ENCODE data around the gene SCAF1. TPM values are rescaled to one million over a fixed set of nuclear protein-coding genes. Genes with fewer than 3 reads are reported as not detected.

Gene SCAF1
- total RNA-seq, 1 experiment from 2014 or later = 46.8 TPM

GRCh38 chr19:49624967-49625910 lies 16.8 kb upstream of the SCAF1 start:
- Histone ChIP-seq H3K36me3 (ENCODE audit: low read depth, low read length) (peaks cover 31% of the 10 kb centered on the region; the same call in 1 of the 2 replicates), H3K4me3 (ENCODE audit: low read length) (no peak overlapping the region), H3K79me2 (ENCODE audit: low read length) (no peaks in the 10 kb centered on the region), H3K9me2 (replicated peaks; ENCODE audit: low read length) (no peaks in the 10 kb centered on the region), H3K9me3 (ENCODE audit: low read length) (no peaks in the 10 kb centered on the region), H4K20me1 (ENCODE audit: low read length) (0 out of 2 replicates have a peak, but pooled peaks cover under 1% of the 10 kb centered on the region), H3K4me2 (ENCODE audit: low read length) (no peak overlapping the region), H3K9ac (ENCODE audit: low read length) (no peak overlapping the region), H3K4me1 (ENCODE audit: insufficient read depth, low read length) (no peaks in the 10 kb centered on the region), H3F3A (ENCODE audit: low read length, unreplicated experiment) (no peaks in the 10 kb centered on the region), H3K27me3 (ENCODE audit: low read length) (no peaks in the 10 kb centered on the region), H3K27ac (ENCODE audit: low read length) (no peak overlapping the region), H2AFZ (ENCODE audit: low read length) (no peak overlapping the region)
- ChIA-PET POLR2A (ENCODE audit: unreplicated experiment) (no interaction called here), CTCF (no interaction called here)
- no peak for TF ChIP-seq CTCF (conservative IDR thresholded peaks at IDR 0.05; ENCODE audit: low read depth, low read length)
- no peak for TF ChIP-seq EZH2 (IDR thresholded peaks at IDR 0.05; ENCODE audit: low read length, unreplicated experiment)
- no peak for TF ChIP-seq EZH2phosphoT487 (IDR thresholded peaks at IDR 0.05; ENCODE audit: borderline replicate concordance, low read length)
- DNase-seq = no peak
- TSS peak; percentile 13 for BruUV-seq (replicated peaks)
- intact Hi-C loops (cut with micrococcal nuclease) = no loop called here
- no peak; the same call in 1 of the 2 replicates for ATAC-seq

GRCh38 chr19:49626226-49626625 lies 15.8 kb upstream of the SCAF1 start:
- no peak overlapping the region for H3K9ac ChIP-seq (ENCODE audit: low read length)
- POLR2A ChIA-PET (ENCODE audit: unreplicated experiment) = no interaction called here
- H3K4me1 ChIP-seq (ENCODE audit: insufficient read depth, low read length) = no peaks in the 10 kb centered on the region
- DNase-seq = no peak
- H3F3A ChIP-seq (ENCODE audit: low read length, unreplicated experiment) = no peaks in the 10 kb centered on the region
- H2AFZ ChIP-seq (ENCODE audit: low read length) = no peak overlapping the region
- no peaks in the 10 kb centered on the region for H4K20me1 ChIP-seq (ENCODE audit: low read length)
- ATAC-seq = no peak
- H3K9me2 ChIP-seq (replicated peaks; ENCODE audit: low read length) = no peaks in the 10 kb centered on the region
- CTCF ChIA-PET = no interaction called here
- peaks cover 28% of the 10 kb centered on the region; the same call in 1 of the 2 replicates for H3K36me3 ChIP-seq (ENCODE audit: low read depth, low read length)
- no peaks in the 10 kb centered on the region for H3K9me3 ChIP-seq (ENCODE audit: low read length)
- no peak overlapping the region for H3K4me2 ChIP-seq (ENCODE audit: low read length)
- intact Hi-C loops (cut with micrococcal nuclease) = no loop called here
- H3K27ac ChIP-seq (ENCODE audit: low read length) = no peak overlapping the region
- H3K27me3 ChIP-seq (ENCODE audit: low read length) = no peaks in the 10 kb centered on the region
- H3K4me3 ChIP-seq (ENCODE audit: low read length) = no peak overlapping the region
- no peaks in the 10 kb centered on the region for H3K79me2 ChIP-seq (ENCODE audit: low read length)
- no peak for TF ChIP-seq EZH2 (IDR thresholded peaks at IDR 0.05; ENCODE audit: low read length, unreplicated experiment)
- TF ChIP-seq CTCF (conservative IDR thresholded peaks at IDR 0.05; ENCODE audit: low read depth, low read length) = no peak
- no peak for TF ChIP-seq EZH2phosphoT487 (IDR thresholded peaks at IDR 0.05; ENCODE audit: borderline replicate concordance, low read length)
- BruUV-seq (replicated peaks) = no TSS peak

GRCh38 chr19:49629659-49630058 lies 12.3 kb upstream of the SCAF1 start:
- CTCF ChIA-PET = no interaction called here

More at GRCh38 chr19:49629659-49630058, 12.3 kb upstream of the SCAF1 start:
- Histone ChIP-seq H3K27me3 (ENCODE audit: low read length) (no peaks in the 10 kb centered on the region), H4K20me1 (ENCODE audit: low read length) (no peaks in the 10 kb centered on the region), H3K4me3 (ENCODE audit: low read length) (no peak overlapping the region), H3F3A (ENCODE audit: low read length, unreplicated experiment) (no peaks in the 10 kb centered on the region), H3K9me2 (replicated peaks; ENCODE audit: low read length) (no peaks in the 10 kb centered on the region), H3K9ac (ENCODE audit: low read length) (no peak overlapping the region), H3K9me3 (ENCODE audit: low read length) (no peaks in the 10 kb centered on the region), H3K4me1 (ENCODE audit: insufficient read depth, low read length) (no peaks in the 10 kb centered on the region), H2AFZ (ENCODE audit: low read length) (no peak overlapping the region), H3K4me2 (ENCODE audit: low read length) (no peak overlapping the region), H3K36me3 (ENCODE audit: low read depth, low read length) (peaks cover 18% of the 10 kb centered on the region; the same call in 1 of the 2 replicates), H3K27ac (ENCODE audit: low read length) (no peak overlapping the region), H3K79me2 (ENCODE audit: low read length) (no peaks in the 10 kb centered on the region)
- POLR2A ChIA-PET (ENCODE audit: unreplicated experiment) = interaction anchor here (0.6 kb wide), 1 partner anchor 240 kb away, joined by 4 read pairs; no protein-coding TSS in a partner anchor
- no TSS peak for BruUV-seq (replicated peaks)
- intact Hi-C loops (cut with micrococcal nuclease) = no loop called here
- ATAC-seq (no peak), DNase-seq (no peak)
- no peak for TF ChIP-seq EZH2 (IDR thresholded peaks at IDR 0.05; ENCODE audit: low read length, unreplicated experiment)
- no peak for TF ChIP-seq CTCF (conservative IDR thresholded peaks at IDR 0.05; ENCODE audit: low read depth, low read length)
- TF ChIP-seq EZH2phosphoT487 (IDR thresholded peaks at IDR 0.05; ENCODE audit: borderline replicate concordance, low read length) = no peak

Measured in PC-3 (cell line).